Upper lobe of left lung (tissue), 6 donors: ENCODE data around the gene TMEM207. TPM values are rescaled to one million over a fixed set of nuclear protein-coding genes. Genes with fewer than 3 reads are reported as not detected.
A peak's percentile ranks its signal among the peaks of the same experiment; 100 is the strongest.

Experiments used
- ATAC-seq, 2 donors: fragments of 200-7000 bp; cut with Tn5 transposase; one replicate each; pipeline ENCODE4 v1.9.1; 2022; ENCODE audit warnings: mild to moderate bottlenecking in 2 of 2, moderate library complexity in 2 of 2; ENCODE audit not compliant: low FRiP score in 2 of 2
- DNase-seq, 2 donors: peaks; one replicate each; pipeline ENCODE4 v3.0.0-alpha.2; 2019 to 2020
- H3K27ac ChIP-seq, 4 donors: fragments of 200-600 bp; sonication (generic); one replicate each; pipeline ENCODE4 v1.5.1; 2016 to 2019
- H3K27me3 ChIP-seq, 4 donors: fragments of 200-600 bp; sonication (generic); one replicate each; pipeline ENCODE4 v1.5.1; 2017 to 2019
- H3K36me3 ChIP-seq, 4 donors: fragments of 200-600 bp; sonication (generic); one replicate each; pipeline ENCODE4 v1.5.1; 2016 to 2019
- H3K4me1 ChIP-seq, 4 donors: fragments of 200-600 bp; sonication (generic); one replicate each; pipeline ENCODE4 v1.5.1; 2018 to 2019
- H3K4me3 ChIP-seq, 4 donors: fragments of 200-600 bp; sonication (generic); one replicate each; pipeline ENCODE4 v1.5.1; 2017 to 2019; ENCODE audit warnings: mild to moderate bottlenecking in 2 of 4, moderate library complexity in 1 of 4
- H3K9me3 ChIP-seq, 4 donors: fragments of 200-600 bp; sonication (generic); one replicate each; pipeline ENCODE4 v1.5.1; 2018 to 2019
- EP300 ChIP-seq, 4 donors: sonication (generic); formaldehyde crosslinking; IDR thresholded peaks; one replicate each; pipeline ENCODE4 v1.5.1; 2017; ENCODE audit warnings: antibody characterized with exemption in 4 of 4, control low read depth in 2 of 4
- POLR2A ChIP-seq, 4 donors: fragments of 450-650 bp; IDR thresholded peaks; one replicate each; pipeline ENCODE4 v1.5.1; 2016 to 2017; ENCODE audit warnings: antibody characterized with exemption in 4 of 4, mild to moderate bottlenecking in 2 of 4
- POLR2AphosphoS5 ChIP-seq, 2 donors: sonication (generic); formaldehyde crosslinking; IDR thresholded peaks; one replicate each; pipeline ENCODE4 v1.5.1; 2017; ENCODE audit warnings: antibody characterized with exemption in 2 of 2
- WGBS, 2 donors: methylation state at CpG; one replicate each; pipeline ENCODE4 v1.1.5; 2017 to 2018; 5-methylcytosine and 5-hydroxymethylcytosine counted together
- total RNA-seq, 6 donors: library from RNA; depleted of rRNA in 4 of 6; stranded (reverse); fragments of >200 nt in 4 of 6; gene quantifications; one replicate each; pipeline versions ENCODE4 v1.1.0 to v1.2.1, GENCODE V29; 2016 to 2021
- TF ChIP-seq, protein P1 (sequence below), 6 experiments: fragments of 450-650 bp in 4 of 6; fragments of 200-600 bp in 2 of 6; sonication (generic) in 2 of 6; IDR thresholded peaks; one replicate each; pipeline ENCODE4 v1.5.1; 2016 to 2019; ENCODE audit warnings: antibody characterized with exemption in 6 of 6
- donor health status: DM: no; HTN: no; CAD: no; lungs with moderate emphysema.
- donor health status: DM: no; HTN: yes; CAD: no; lungs with severe emphysema.

The TMEM207 gene
- total RNA-seq, 6 donors from 2014 or later: not detected

- peak within 1 kb of the TSS in 1 of 4 donors; percentile 55 for H3K27ac ChIP-seq
- no peaks in the 10 kb centered on the region for H3K27me3 ChIP-seq
- H3K4me3 ChIP-seq: no peak within 1 kb of the TSS
- H3K4me1 ChIP-seq: peaks cover 0 to 7% (median 2%) of the 10 kb centered on the region in 4 donors
- no peaks in the 10 kb centered on the region for H3K9me3 ChIP-seq
- DNase-seq: peak in 1 of 2 donors; percentile 79
- no peaks in the 10 kb centered on the region for H3K36me3 ChIP-seq
- peak; percentile 57 to 86 for ATAC-seq
- TF ChIP-seq POLR2AphosphoS5 (IDR thresholded peaks at IDR 0.05) (no peak), EP300 (IDR thresholded peaks at IDR 0.05) (no peak), POLR2A (IDR thresholded peaks at IDR 0.05) (no peak)
- TF ChIP-seq, protein P1, sequence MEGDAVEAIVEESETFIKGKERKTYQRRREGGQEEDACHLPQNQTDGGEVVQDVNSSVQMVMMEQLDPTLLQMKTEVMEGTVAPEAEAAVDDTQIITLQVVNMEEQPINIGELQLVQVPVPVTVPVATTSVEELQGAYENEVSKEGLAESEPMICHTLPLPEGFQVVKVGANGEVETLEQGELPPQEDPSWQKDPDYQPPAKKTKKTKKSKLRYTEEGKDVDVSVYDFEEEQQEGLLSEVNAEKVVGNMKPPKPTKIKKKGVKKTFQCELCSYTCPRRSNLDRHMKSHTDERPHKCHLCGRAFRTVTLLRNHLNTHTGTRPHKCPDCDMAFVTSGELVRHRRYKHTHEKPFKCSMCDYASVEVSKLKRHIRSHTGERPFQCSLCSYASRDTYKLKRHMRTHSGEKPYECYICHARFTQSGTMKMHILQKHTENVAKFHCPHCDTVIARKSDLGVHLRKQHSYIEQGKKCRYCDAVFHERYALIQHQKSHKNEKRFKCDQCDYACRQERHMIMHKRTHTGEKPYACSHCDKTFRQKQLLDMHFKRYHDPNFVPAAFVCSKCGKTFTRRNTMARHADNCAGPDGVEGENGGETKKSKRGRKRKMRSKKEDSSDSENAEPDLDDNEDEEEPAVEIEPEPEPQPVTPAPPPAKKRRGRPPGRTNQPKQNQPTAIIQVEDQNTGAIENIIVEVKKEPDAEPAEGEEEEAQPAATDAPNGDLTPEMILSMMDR (IDR thresholded peaks at IDR 0.05): no peak
- 66 to 86% methylated on average over 12 of the region's 12 CpGs for WGBS, 2 donors
Measured at GRCh38 chr3:190387578-190388213, 62.0 kb downstream of the TMEM207 start, which contains the start of gene CLDN16. Gene CLDN16 (plus strand): TSS chr3:190388163. CDS start chr3:190388330, 167 bp downstream.

DNA sequence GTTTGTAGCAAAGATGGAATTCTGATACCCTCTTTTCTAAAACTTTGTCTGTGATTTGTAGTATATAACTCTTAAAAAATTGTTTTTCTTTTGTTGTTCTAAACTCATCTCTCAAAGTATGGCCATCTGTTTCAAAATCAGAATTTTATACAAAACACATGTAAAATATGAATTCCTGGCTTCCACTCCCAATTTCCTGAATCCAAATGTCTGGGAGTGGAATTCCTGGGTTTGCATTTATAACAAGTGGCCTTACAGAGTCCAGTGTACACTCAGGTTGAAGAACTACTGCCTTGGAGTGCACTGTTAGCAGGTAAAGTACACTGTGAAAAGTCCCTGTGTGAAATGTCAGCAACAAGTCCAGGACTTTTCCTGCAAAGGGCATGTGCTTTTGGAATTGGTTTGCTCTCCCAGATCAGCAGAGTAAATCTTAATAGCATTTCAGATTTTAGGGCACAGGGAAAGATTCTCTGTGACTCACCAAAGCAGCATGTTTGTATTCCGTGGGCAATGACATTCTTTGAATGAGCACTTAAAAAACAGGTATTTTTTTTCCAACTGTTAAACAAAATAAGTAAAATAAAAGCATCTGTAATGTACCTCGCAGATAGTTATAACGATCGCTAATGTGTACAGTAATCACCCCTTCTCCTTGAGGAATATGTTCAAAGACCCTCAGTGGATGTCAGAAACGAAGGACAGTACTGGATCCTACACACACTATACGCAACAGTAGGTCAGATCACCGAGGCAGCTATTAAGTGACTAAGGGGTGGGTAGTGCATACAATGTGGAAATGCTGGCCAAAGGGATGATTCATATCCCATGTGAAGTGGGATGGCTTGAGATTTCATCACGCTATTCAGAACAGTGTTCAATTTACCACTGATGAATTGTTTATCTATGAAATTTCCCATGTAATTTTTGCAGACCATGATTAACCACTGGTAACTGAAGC lies 63.7 kb downstream of the TMEM207 start:
- no peak overlapping the region for H3K27ac ChIP-seq

DNA sequence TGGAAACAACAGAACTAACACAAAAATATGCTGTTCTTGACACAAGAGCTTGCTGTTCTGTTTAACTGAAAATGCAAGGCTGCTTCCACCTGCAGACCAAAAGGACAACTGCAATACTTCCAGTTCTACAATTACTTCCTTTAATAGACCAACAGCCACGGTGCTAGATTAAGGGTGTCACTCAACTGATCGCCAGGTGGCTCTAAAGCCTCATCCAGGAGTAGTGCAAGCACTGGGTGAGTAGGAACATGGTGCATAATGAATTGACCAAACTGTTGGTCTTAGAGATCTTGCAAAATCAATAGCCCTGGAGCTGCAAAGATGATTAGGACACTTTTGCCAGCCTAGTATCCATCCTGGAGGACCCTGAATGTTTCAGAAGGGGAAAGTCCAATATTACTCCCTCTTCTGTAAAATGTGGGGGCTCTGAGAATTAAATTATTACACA lies 65.4 kb downstream of the TMEM207 start:
- DNase-seq: peak in 1 of 2 donors; percentile 68
- TF ChIP-seq POLR2AphosphoS5 (IDR thresholded peaks at IDR 0.05): no peak
- TF ChIP-seq EP300 (IDR thresholded peaks at IDR 0.05): no peak
- TF ChIP-seq, protein P1 (IDR thresholded peaks at IDR 0.05): peak in 4 of 6 experiments; percentile 30 to 78 (median 65)
- TF ChIP-seq POLR2A (IDR thresholded peaks at IDR 0.05): no peak
- H3K27ac ChIP-seq: no peak overlapping the region

More for the DNA sequence above, 63.7 kb downstream of the TMEM207 start:
- DNase-seq (no peak), ATAC-seq (peak; percentile 65 to 75)
- no peak for TF ChIP-seq POLR2A (IDR thresholded peaks at IDR 0.05)
- TF ChIP-seq, protein P1 (IDR thresholded peaks at IDR 0.05): no peak
- no peak for TF ChIP-seq POLR2AphosphoS5 (IDR thresholded peaks at IDR 0.05)
- TF ChIP-seq EP300 (IDR thresholded peaks at IDR 0.05): peak in 1 of 4 donors; percentile 39
- H3K36me3 ChIP-seq: no peaks in the 10 kb centered on the region
- peaks cover 0 to 7% (median 2%) of the 10 kb centered on the region in 4 donors for H3K4me1 ChIP-seq
- WGBS, 2 donors: 51 to 62% methylated on average over 8 of the region's 8 CpGs
- no peaks in the 10 kb centered on the region for H3K27me3 ChIP-seq
- H3K4me3 ChIP-seq: no peak overlapping the region
- no peaks in the 10 kb centered on the region for H3K9me3 ChIP-seq

DNA sequence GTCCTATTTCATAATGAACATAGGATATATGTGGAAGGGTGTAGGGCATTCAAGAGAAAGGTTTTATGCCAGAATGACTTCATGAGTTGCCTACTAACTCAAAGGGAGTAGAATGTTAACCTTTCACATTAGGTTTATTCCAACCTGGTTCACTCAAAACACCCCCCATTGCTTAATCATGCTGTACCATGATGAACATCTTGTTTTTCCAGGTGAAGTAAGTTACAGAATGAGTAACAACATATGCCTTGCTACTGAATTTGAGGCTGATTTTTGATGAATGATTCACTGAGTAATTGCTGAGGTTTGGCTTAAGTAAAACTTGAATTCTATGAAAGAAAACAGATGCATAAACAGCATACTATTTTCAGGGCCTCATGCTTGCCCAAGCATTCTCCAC lies 67.6 kb downstream of the TMEM207 start:
- Histone ChIP-seq H3K9me3 (no peaks in the 10 kb centered on the region), H3K27ac (no peak overlapping the region), H3K4me3 (no peak overlapping the region), H3K4me1 (peaks cover 0 to 7% (median 2%) of the 10 kb centered on the region in 4 donors), H3K27me3 (no peaks in the 10 kb centered on the region), H3K36me3 (no peaks in the 10 kb centered on the region)
- DNase-seq: no peak
- TF ChIP-seq EP300 (IDR thresholded peaks at IDR 0.05): no peak
- no peak for TF ChIP-seq POLR2AphosphoS5 (IDR thresholded peaks at IDR 0.05)
- ATAC-seq: no peak

More for the DNA sequence above, 65.4 kb downstream of the TMEM207 start:
- Histone ChIP-seq H3K36me3 (no peaks in the 10 kb centered on the region), H3K27me3 (no peaks in the 10 kb centered on the region), H3K4me1 (peaks cover 0 to 7% (median 2%) of the 10 kb centered on the region in 4 donors), H3K4me3 (no peak overlapping the region), H3K9me3 (no peaks in the 10 kb centered on the region)
- 18 to 20% methylated on average over 2 of the region's 2 CpGs for WGBS, 2 donors
- peak; percentile 39 to 76 for ATAC-seq

GRCh38 chr3:190381441-190381840 lies 68.3 kb downstream of the TMEM207 start:
- H3K9me3 ChIP-seq: no peaks in the 10 kb centered on the region
- H3K36me3 ChIP-seq: no peaks in the 10 kb centered on the region
- H3K27me3 ChIP-seq: no peaks in the 10 kb centered on the region
- H3K4me3 ChIP-seq: no peak overlapping the region
- DNase-seq (no peak), ATAC-seq (no peak)
- TF ChIP-seq EP300 (IDR thresholded peaks at IDR 0.05) (no peak), POLR2A (IDR thresholded peaks at IDR 0.05) (no peak), POLR2AphosphoS5 (IDR thresholded peaks at IDR 0.05) (no peak)
- TF ChIP-seq, protein P1 (IDR thresholded peaks at IDR 0.05): no peak
- H3K27ac ChIP-seq: no peak overlapping the region
- H3K4me1 ChIP-seq: peaks cover 0 to 7% (median 2%) of the 10 kb centered on the region in 4 donors
